ENCODE results near the gene NOP9.

NOP9 gene

DNA sequence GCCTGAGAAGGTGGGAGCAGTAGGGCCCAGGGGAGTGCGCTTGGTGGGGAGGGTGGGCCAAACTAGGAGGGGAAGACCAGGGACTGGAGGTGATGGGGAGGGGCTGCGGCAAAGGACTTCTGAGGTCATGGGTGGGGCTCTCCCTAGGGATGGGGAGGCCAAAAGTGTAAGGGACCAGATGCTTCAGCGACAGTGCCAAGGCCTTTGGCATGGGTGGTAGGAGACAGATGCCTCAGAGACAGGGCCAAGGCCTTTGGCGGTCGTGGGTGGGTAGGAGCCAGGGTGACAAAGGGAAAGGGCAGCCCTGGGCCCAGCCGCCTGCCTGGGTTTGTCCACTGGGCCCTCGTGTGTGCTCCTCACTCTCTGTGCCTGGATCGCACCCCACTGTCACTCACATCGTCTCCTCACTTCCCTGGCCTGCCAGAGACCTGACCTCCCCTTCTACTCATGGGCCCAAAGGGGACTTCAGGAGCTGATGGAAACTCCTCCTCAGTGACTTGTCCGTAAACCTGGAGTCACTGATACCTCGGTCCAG is 15.1 kb upstream of the NOP9 start:
- DNase-seq: no peak

DNA sequence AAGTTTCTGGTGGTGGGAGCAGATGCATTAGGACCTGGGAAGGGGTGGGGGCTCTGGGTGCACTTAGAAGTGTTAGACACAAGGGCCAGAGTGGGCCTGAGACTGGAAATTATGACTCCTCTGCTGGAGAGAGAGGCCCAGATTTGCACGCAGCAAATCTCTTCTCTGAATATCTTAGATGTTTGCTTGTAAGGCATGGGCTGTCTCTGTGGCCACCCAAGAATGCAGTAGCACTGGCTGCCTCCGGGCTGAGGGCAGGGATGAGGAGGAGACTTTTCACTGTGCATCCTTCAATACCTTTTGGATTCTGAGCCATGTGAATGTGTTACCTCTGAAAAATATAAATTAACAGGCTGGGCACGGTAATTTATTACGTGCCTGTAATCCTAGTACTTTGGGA is 14.3 kb upstream of the NOP9 start:
- no peak for DNase-seq

DNA sequence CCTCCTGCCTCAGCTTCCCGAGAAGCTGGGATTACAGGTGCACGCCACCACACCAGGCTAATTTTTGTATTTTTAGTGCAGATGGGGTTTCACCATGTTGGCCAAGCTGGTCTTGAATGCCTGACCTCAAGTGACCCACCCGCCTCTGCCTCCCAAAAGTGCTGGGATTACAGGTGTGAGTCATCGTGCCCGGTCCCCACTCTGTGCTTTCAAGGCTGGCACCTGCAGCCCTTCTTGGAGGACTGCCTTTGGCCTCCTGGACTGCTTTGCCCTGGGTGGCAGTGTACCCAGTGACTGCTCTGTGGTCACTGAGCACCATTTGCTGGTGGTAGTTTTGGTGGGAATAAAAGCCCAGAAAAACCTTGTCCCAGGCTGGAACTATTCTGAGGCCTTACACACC is 12.7 kb upstream of the NOP9 start:
- DNase-seq: no peak

DNA sequence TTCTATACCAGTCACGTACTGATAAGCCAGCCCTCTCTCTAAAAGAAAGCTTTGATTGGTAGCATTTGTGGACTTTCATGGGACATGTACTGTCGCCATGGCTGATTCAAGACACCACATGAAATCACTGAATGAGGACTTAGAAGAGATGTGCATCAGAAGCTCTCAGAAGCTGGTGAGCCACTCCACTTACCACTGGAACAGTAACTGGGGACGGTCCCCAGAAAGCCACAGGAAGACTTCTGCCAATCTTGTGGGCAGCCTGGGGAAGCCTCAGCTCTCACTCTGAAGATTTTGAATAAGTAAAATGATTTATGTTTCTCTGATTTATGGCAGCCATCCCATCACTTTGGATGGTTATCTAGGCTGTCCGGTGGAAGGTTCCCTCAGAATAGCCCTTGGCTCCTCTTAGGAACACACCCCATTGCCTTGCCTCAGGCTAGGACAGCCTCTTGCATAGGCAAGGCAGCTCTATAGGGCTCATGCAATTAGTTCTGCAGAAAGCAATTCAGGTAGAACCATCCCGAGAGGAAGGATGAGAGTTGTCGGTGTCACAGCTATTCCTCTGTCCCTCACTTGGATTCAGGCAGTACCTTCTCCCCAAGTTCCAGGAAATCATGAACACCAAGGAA is 9.9 kb upstream of the NOP9 start:
- DNase-seq: no peak

DNA sequence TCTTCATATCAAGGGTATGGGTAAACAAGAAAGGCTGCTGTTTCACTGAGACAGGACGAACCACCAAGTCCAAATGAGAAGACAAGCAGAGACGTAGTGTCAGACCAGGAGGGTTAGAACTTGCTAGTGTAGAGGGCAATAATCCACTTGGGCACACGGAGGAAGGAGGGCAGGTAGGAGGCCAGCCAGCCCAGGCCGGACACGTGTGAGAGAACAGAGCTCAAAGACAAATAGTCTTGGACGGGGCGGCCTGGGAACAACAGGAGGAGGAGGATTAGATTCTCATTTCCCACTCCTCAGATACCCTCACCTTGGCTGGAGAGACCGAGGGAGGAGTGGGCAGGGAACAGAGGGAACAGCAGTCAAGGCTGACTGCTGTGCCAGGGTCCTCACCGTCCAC is 8.9 kb upstream of the NOP9 start:
- no peak for DNase-seq

DNA sequence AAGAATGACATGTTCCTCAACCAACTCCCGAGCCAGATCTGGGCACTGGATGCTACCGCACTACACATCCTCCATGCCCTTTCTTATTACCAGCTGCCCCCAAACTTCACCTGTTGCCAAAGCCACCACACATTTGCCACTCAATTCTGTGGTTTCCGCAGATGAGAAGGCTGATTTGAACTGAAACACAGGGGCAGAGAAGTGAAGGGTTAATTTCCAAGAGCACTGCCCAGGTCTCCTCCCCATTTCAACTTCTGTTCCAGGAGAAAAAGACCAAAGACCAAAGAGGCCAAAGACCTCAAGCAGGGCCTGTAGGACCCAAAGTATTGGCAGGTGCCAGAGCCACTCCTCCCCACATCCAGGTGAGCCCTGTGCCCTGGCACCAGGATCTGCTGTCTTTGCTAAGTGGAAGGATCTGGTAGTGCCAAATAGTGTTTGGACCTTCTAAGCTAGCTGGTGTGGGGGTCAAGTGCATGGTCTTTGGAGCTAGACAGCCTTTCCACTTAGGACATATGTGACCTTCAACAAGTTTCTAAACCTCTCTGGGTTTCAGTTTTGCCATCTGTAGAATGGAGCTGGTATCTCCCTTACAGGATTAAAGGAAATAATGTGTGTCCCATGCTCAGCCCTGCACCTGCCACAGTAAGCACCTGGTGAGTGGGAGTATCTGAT is 8.1 kb upstream of the NOP9 start:
- no peak for DNase-seq

DNA sequence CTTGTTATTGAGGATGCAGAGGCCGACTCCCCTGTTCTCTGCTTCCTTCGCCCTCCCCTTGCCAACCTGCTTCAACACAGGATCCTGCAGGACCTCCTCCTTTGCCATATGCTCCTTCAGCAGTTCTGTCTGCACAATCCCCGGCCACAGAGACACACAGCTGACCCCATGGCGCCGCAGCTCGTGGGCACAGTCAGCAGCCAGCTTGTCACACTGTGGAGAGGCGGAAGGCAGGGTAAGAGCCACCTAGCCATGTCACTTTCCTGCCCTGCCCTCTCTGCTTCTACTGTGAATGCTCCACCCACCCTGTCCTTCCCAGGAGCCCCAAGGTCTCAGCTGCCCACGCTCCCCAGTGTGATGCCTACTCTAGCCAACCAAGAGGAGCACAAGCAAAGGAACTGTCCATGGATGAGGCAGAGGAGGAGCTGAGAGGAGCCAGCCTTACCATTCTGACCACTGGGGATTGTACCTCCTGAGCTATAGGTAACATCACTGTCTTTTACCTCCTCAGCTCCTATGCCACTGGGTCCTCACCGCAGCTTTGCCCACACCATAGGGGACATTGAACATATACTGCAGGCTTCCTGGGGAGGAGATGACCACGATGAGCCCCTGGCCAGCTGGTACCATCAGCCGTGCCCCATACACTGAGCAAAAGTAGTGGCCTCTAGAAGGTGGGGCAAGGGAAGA is 7.4 kb upstream of the NOP9 start:
- DNase-seq: no peak

DNA sequence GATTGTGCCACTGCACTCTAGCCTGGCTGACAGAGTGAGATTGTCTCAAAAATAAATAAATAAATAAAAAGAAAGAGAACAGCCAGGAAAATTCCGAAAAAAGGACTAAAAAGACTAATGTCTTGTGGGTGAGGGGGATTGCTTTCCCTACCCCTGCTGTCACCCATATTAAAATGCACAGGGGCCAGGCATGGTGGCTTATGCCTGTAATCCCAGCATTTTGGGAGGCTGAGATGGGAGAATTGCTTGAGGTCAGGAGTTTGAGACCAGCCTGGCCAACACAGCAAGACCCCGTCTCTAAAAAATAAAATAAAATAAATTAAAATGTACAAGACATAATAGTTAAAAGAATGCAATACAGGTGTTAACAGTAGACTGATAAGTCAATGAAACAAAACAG is 6.1 kb upstream of the NOP9 start:
- no peak for DNase-seq

DNA sequence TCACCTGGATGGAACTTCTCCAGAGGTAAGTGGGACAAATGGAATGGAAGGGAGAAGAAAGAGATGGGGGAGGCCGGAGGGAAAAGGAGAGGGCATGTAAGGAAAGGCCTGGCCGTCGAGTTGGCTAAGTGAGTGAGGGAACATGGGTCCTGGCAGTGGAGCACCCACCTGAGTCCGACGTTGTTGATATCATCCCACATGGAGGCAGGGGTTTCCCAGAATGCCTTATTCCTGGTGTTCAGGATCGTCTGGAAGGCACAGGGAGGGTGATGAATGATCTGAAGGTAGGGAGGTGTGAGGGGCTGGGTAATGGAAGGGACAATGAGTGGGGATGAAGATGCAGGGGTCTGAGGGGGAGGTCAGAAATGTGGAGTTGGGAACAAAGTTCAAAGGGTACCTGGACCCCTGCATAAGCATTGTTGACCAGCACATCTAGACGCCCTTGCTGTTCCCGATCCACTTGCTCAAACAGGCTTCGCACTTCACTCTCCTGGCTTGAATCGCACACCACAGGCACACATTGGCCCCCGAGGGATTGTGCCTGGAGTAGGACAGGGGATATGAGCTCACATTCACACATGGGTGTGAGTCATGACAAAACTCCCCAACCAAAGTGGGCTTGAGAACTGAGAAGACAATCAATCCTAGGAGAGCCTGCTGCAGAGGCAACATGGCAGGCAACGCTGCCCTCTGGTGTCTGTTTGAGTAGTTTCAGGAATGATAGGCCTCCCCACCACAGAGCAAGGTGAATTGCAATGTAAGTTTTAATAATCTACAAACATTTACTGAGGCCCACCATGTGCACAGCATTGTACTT is 3.1 kb upstream of the NOP9 start:
- DNase-seq: peak; percentile 93

DNA sequence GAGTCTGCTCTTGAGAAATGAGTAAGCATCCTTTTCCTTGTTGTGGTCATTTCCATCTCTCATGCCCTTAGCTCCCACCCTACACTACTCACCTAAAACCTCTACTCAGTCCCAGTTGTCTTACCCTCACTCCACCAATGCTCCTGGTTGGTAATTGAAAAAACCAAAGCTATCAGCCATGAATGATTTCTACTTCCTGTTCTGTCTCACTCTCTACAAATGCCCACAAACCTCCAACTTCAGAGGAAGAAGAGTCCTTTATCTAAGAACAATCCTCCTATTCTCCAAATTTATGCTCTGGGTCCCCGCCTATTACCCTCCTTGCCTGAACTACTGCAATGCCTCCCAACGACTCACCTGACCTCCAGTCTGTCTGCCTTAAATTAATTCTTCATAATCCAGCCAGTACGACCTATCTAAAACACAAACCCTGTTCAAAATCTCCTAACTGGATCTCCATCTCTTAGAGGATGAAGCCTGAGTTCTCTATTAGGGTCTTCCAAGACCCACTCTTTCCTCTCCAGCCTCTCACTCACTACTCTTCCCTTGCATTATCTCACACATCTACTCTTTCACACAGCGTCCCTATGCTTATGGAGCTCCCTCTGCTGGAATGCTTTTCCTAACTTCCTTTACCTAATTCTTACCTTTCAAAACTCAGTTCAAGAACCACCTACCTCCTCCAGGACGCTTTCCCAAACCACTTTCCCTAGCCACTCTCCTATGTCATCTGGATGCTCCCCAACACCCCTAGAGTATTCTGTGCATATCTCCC is 2.3 kb upstream of the NOP9 start:
- peak; percentile 18 for DNase-seq

DNA sequence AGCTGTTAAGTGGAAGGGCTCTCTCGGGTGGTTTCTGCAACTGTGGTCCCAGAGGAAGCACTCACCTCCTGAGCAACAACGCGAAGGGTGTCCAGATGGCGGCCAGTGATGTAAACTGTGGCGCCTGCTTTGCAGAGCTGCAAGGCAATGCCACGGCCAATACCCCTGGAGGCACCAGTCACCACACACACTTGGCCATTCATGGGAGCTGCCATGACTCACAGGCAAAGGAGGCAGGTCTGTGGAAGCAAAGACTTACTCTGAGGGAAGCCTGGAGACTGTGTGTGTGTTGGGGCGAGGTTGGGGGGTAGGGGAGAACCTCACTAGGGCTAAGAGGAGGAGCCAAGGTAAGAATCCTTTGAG is 777 bp upstream of the NOP9 start:
- DNase-seq: peak; percentile 38

DNA sequence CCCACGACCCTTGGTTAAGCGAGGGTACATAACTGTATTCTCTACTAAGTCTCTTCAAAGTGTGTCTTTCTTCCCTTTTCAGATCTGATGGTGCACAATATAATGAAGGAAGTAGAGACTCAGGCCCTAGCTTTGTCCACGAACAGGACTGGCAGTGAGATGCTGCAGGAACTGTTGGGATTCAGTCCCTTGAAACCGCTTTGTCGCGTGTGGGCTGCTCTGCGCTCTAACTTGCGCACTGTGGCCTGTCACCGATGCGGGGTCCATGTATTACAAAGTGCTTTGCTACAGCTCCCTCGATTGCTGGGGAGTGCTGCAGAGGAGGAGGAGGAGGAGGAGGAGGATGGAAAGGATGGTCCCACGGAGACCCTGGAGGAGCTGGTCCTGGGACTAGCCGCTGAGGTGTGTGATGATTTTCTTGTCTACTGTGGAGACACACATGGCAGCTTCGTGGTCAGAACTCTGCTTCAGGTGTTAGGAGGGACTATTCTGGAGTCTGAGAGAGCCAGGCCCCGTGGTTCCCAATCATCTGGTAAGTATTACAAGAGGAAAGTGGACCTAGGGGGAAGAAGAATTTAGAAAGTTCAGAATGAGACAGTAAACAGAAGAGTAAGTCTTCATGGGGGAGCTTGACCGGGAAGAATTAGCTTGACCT is 803 bp downstream of the NOP9 start:
- no peak for DNase-seq

DNA sequence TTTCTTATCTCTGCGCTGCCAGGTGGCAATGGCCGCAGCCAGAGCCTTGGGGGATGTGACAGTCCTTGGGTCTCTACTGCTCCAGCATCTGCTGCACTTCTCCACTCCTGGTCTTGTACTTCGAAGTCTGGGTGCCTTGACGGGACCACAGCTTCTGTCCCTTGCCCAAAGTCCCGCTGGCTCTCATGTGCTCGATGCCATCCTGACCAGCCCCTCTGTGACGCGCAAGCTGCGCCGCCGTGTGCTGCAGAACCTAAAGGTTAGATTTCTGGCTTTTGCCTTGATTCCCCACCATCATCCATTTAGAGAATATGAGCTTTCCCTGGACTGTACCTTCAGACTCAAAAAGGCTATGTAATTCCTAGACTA is 4.4 kb downstream of the NOP9 start:
- DNase-seq: no peak

DNA sequence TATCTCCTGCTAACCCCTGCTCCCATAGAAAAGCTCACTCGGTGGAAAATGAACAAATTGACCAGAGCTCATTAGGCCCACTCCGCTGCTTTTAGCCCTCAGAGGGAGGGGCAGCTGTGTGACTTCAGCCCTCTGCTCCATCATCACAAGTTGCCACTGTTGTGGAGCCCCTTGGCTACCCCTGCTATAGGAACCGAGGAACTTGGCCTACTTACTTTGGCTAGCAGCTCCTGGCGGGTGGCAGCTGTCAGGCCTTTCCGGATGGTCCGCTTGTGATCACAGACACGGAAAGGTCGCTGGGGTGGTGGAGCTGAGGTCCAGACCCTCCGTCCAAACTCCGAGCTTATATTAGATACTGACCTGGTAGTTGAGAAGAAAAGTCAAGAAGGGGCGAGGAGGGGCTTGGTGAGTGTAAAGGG is 7.5 kb downstream of the NOP9 start:
- no peak for DNase-seq

DNA sequence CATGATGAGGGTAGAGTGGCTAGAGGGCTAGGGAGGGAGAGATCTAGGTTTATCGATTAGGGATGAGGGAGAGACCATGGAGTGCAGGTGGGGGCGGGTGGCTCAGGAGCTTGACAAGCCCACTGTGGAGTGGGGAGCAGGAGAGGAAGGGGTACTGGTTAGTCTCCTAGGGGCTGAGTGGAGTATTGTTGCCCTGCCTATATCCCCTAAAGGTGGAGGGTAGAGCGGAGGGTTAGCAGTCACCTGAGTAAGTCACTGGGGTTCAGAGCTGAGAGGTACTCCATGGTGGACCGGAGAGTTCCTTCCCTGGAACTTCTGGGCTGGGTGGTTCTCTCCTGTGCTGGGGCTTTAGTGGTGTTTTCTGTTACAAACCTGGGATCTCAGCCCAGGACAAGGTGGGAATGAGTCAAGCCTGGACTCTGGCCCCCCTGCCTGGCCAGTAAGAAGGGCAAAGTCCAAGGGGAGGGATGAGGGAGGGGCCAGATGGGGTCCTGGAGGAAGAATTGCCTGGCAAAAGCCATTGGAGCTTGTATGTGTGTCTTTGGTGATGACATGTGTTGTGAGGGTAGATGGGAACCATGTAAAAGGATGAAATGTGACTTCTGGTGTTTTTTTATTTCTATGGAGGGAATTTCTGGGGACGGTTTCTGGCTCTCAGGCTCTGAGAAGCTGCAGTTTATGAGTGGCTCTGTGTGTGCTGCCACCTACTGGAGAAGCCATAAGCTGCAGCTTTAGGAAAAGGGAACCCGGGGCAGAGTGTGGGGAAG is 8.1 kb downstream of the NOP9 start, which contains the start of gene CIDEB:
CIDEB (minus strand) TSS at position 403 of the 767 bp plus-strand sequence; CDS start at position 284, 119 bp downstream.
- DNase-seq: peak; percentile 44

DNA sequence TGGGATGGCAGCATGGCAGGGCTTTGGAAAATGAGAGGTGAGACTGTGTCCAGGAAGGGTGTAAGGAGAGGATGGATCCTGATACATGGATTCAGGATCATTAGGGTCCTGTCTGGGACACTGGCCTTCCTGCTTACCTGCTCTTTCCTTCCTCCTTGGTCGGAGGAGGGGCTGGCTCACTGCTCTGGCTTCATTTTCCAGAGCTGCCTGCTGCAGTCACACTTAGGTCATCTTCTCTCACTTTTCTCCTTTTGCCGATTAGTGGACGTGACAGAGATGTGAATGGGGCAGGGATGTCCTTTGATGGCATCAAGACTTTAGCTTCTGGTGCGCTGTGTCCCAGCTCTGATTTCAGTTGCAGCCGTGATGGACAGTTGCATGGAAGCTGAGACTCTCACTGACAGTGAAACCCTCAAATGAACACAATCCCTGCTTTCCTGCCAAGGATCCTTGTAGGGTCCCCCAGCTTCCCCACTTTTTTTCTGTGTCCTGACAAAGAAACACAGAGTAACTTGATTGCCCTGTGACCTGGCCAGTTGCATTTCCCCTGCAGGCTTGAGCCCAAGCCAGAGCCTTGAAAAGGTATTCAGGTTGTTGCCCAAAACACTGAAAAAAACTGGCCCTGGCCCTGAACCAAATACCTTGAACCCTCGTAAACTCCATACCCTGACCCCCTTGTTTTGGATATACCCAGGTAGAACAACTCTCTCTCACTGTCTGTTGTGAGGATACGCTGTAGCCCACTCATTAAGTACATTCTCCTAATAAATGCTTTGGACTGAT is 8.9 kb downstream of the NOP9 start:
- DNase-seq: no peak

DNA sequence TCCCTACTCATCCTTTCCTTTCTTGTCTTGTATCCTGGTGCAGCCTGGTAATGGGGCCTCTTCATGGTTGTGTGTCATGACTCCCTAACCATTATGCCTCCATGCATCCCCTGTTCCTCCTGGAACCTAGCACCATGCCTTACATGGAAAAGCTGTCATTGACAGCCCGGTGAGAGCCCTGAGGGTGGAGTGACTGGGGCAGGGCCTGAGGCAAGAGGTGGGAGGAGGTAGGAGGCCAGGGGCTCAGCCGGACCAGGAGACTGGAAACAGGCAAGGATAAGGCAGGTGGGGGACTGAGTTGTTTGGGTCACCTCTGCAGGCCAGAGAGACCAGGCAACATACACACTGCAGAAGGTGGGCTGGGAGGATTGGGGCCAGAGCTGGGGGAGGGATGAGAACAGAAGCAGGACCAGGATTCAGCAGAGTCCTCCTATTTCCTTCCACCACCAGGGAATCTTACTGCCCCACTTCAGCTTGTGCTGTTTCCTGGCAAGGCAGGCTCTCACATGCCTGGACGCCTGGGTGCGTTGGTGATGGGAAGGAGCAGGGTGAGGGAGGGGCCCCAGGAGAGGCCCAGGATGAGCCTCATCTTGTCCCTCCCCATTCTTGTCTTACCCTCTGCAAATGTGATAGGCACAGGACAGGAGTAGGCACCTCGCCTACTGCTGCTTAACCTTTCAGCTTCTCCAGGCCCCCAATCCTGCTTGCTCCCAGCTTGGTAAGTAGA is 10.1 kb downstream of the NOP9 start, which contains the start of gene LTB4R2:
LTB4R2 (plus strand) TSS at position 603 of the 727 bp plus-strand sequence. CDS start 525 bp downstream, outside the sequence.
- no peak for DNase-seq

DNA sequence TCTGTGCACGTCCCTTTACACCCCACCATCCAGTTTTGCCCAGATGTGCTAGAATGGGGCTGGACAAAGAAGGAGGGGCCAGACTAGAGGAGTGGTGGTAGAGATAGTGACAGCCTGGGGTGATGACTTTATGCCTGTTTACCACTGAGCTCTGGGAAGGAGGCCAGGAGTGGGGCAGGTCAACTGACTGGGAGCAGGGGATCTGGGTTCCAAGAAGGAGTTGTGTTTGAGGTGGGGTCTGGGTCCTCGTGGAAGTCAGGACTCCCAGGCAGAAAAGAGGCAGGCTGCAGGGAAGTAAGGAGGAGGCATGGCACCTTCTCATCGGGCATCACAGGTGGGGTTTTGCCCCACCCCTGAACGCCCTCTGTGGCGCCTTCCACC is 10.6 kb downstream of the NOP9 start:
- DNase-seq: no peak
